AG08395 (cell line): Measurements from ENCODE around the gene KCMF1.

Experiments used
- DNase-seq: peaks from one replicate; pipeline ENCODE4 v3.0.0; 2012; ENCODE audit warnings: mixed read lengths, low spot score

The KCMF1 gene

GRCh38 chr2:85022232-85022631, 51.3 kb downstream of the KCMF1 start:
- DNase-seq = no peak

DNA sequence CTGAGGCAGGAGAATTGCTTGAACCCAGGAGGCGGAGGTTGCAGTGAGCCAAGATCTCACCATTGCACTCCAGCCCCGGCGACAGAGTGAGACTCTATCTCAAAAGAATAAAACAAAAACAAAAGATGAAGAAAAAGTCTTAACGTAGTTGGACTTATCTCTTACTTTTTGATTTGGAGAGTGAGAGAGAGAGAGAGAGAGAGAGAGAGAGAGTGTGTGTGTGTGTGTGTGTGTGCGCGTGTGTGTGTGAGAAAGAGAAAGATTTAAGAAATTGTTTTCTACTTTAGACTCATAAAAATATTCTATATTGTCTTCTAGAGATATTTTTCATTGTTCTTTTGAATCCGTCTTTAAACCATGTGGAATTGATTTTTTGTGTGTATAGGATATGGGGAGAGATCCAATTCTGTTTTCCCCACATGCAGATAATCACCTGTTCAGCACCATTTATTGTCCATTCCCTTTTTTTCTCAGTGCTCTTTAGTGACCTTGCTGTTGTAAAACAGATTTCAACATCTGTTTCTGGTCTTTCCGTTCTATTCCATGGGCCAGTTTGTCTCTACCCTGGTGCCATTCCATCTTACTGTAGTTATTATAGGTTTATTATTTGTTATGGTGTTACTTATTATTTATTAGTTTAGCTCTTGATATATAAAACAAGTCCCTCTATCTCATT, 53.5 kb downstream of the KCMF1 start:
- no peak for DNase-seq

DNA sequence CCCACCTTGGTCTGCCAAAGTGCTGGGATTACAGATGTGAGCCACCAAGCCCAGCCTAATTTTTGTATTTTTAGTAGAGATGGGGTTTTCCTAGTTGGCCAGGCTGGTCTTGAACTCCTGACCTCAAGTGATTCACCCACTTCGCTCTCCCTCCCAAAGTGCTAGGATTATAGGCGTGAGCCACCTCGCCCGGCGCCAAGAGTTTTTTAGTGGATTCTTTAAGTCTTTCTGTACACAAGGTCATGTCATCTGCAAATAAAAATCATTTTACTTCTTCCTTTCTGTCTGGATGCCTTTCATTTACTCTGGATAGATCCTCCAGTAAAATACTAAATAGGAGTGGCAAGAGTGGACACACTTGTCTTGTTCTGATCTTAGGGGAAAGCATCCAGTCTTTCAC, 61.7 kb downstream of the KCMF1 start:
- no peak for DNase-seq

DNA sequence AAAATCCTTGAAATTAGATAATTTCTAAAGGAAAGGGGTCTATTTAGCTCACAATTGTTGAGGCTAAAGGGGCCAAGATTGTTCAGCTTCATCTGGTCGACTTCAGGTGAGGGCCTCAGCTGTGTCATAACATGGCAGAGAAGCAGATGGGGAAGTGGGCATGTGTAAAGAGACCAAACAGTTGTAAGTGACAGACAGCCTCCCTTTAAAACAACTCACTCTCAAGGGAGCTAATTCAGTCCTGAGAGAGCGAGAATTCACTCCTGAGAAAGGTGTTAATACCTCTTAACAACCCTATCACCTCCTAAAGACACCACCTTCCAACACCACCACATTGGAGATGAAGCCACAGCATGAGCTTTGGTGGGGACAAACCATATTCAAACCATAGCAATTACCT, 62.4 kb downstream of the KCMF1 start:
- DNase-seq = no peak

DNA sequence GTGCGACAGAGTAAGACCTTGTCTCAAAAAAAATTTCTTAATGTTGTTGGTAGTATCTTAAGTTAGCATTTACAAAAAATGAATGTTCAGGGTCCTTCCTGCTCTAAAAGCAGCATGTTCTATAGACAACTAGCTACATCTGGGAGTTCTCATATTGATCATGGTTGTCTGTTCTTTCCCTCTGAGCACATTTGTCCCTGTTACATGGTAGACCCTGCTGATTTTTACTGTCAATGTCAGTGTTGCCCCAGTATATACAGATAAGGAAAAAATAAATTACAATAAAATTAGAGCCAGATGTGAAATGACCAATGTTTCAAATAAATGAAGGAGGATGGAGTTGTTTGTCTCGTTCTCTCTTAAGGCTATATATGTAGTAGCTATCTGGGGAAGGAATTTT, 63.2 kb downstream of the KCMF1 start:
- DNase-seq = no peak

DNA sequence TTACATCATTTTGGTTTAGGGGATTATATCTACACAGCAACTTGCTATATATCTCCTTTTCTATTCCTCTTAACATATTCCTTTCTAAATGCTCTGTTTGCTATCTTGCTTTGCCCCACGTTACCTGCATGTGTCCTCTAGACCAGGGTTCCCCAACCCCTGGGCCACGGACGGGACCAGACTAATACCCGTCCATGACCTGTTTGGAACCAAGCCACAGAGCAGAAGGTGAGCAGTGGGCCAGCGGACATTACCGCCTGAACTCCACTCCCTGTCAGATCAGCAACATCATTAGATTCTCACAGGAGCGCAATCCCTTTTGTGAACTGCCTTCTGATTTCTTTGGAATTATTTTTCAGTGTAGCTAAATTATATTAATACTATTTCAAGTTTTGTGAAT, 66.7 kb downstream of the KCMF1 start:
- no peak for DNase-seq

- no peak for DNase-seq
Observed at GRCh38 chr2:85042330-85042729, 71.4 kb downstream of the KCMF1 start.

DNA sequence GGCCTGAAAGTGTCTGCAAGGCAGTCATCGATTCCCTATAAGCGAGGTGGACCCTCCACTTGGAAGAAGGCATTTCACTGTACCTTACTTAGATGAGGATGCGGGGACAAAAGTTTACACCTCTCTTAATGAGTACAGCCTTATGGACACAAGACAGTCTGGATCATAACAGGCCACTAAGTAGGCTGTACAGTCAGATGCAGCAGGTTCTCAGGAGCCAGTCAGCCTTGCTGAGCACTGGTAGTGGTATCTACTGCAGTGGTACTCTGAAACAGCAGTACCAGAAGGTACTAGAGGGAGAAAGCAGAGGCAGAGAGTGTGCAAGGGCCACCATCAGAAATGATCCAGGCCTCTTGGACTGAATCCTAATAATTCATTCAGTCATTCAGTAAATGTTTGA, 77.6 kb downstream of the KCMF1 start:
- DNase-seq = no peak

- no peak for DNase-seq
Observed at GRCh38 chr2:85049236-85049635, 78.3 kb downstream of the KCMF1 start.

- DNase-seq = peak; percentile 63
Observed at GRCh38 chr2:85053802-85054201, 82.8 kb downstream of the KCMF1 start.

DNA sequence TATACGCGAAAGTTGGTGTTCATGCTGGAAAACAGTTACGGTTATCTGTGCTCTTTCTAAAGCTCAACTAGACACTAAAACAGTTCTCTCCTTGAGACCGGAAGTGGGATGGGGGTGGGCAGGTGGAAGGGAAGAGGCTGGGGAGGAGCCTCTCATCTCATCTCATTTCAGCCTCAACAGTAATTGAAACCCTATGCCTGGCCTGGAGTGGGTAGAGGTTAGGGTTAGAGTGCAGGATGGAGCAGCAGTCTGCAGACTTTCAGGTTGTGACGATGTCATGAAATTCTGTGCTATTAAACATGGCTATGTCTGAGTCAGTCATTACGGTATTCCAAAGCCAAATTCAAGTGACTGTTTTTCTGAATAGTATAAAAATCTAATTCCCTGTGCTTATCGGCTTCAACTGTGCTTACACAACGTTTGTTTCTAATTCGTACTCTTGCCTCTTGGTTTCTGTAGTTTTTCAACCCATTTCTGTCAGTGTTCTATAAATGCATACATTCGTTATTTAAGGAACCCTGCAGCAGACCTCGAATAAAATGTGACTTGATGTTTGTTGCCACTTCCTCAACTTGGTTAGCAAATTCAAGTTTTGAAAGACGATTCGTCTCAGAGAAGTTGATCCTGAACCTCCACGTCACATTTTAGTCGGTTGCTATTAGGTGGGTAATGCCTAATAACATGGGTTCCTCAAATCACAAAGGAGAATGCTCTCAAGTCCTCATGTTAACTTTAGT, 86.4 kb downstream of the KCMF1 start:
- DNase-seq = no peak

- no peak for DNase-seq
Observed at GRCh38 chr2:85061896-85062295, 90.9 kb downstream of the KCMF1 start.

DNA sequence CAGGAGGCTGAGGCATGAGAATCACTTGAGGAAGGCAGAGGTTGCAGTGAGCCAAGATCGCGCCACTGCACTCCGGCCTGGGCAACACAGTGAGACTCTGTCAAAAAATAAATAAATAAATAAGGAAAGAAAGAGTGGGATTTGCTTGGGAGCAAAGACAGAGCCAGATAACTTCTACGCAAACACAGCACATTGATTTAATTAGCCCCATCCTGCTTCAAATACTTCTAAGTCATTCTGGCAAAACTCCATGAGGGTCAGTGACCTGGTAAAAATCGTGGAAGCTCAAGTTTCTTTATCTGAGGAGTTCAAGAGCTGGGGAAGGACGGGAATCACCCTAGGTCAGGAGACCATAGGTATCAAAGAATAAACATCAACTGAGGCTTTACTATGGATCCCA, 91.6 kb downstream of the KCMF1 start:
- DNase-seq = no peak

DNA sequence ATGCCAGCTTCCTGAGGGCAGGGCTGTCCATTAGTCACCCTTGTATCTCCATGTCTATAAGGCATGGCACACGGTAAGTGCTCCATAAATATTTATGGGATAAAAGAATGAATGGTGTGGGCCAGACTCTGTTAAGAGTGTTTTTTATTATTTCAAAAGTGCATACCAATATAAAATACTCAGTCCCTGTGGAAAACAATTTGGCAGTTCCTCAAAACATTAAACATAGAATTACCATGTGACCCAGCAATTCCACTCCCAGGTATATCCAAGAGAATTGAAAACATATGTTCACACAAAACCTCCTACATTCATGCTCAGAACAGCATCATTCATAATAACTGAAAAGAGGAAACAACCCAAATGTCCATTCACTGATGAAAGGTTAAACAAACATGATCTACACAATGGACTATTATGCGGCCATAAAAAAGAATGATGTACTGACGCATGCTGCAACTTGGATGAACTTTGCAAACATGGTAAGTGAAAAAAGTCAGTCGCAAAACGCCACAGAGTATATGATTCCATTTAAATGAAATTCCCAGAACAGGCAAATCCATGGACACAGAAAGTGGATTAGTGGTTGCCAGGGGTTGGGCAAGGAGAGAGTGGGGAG, 93.1 kb downstream of the KCMF1 start:
- no peak for DNase-seq

DNA sequence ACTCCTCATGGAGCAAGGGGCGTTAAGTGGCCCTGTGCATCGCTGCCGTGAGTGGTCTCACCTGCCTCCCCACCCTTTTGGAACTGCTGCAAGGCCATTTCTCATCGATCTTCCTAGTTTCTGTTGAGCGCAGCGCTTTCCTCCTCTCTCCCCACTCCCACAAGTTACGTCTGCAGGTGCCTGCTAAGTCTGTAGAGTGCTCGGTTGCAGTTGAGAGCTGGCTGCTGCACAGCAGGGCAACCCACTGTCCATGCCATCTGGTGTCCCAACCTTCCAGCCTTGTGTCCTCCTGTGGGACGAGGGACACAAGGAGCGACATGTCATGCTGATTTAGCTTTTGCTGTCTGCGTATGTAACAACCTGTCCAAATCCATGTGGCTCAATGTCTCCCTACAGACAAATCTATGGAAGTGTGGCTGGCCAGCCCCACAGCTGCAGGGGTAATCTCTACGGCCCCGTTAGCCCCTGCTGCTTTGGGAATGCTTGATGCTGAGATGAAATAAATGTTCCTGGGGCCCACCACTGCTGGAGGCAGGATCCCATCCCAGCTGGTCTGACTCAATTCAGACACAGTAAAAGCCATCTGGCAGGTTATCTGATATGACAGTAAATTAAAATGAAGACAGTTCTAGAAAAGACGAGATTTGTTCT, 94.1 kb downstream of the KCMF1 start:
- no peak for DNase-seq

GRCh38 chr2:85066006-85066740, 95.2 kb downstream of the KCMF1 start:
- no peak for DNase-seq

GRCh38 chr2:85066874-85067351, 96.0 kb downstream of the KCMF1 start:
- peak; percentile 75 for DNase-seq

DNA sequence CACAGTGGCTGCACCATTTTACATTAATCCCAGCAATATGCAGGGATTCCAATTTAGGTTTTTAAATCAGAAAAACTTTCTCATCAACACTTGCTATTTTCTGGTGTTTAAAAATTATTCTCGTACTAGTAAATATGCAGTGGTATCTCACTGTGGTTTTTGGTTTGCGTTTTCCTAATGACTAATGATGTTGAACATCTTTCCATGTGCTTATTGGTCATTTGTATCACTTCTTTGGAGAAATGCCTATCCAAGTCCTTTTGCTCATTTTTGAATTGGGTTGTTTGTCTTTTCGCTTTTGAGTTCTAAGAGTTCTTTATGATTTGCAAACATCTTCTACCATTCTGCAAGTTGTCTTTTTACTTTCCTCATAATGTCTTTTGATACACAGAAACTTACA, 100.1 kb downstream of the KCMF1 start:
- no peak for DNase-seq

DNA sequence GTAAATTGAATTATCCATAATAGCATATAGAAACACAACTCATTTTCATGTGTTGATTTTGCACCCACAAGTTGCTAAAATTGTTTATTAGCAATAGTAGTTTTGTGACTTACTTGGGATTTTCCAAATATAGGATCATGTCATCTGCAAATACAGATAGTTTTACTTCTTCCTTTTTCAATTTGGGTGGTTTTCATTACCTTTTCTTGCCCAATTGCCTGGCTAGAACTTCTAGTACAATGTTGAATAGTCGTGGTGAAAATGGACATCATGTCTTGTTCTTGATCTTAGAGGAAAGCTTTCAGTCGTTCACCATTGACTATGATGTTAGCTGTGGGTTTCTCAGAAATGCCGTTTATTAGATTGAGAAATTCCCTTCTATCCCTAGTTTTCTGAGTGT, 102.1 kb downstream of the KCMF1 start:
- no peak for DNase-seq

- no peak for DNase-seq
Observed at GRCh38 chr2:85076618-85077274, 105.8 kb downstream of the KCMF1 start.

DNA sequence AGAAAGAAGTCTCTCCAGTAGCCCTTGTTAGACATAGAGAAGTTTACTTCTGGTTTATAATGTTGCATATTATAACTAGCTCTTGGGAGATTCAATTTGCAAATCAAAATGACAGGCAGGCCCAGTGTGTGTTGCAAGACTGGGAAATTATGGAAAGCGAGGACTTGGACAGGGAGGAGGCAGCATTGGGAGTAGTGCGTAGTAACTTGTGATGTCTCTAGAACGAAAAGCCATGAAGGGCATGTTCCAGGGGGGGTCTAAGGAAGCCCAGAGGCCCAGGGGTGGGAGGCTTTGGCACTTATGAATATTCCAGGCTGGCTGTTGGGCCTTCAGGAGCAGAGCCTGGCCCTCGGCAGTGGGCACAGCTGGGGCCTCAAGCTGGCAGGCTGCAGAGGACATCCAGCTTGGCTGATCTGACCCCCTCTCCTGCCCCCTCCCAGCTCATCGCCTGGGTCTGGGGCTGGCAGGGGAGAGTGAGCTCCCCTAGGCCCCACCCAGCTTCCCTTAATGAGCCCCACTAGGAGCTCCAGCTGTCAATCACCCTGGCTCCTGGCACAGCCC, 107.0 kb downstream of the KCMF1 start:
- no peak for DNase-seq
